Spleen (tissue), 7 donors: Measurements from ENCODE around the gene PEAK3.

Experiments used
- CTCF ChIP-seq, 11 experiments: fragments of 200-600 bp in 7 of 11; fragments of 450-650 bp in 4 of 11; sonication (generic) in 4 of 11; IDR thresholded peaks in 8 of 11; conservative IDR thresholded peaks in 3 of 11; 1 replicate in 7 of 11; 2 replicates in 4 of 11; pipeline versions ENCODE4 v1.4.0 to v1.8.0; 2016 to 2021; ENCODE audit warnings: antibody characterized with exemption in 11 of 11, inconsistent platforms in 4 of 11, mild to moderate bottlenecking in 1 of 11
- POLR2AphosphoS5 ChIP-seq, 3 donors: sonication (generic); formaldehyde crosslinking; IDR thresholded peaks; one replicate each; pipeline ENCODE4 v1.5.1; 2017; ENCODE audit warnings: antibody characterized with exemption in 3 of 3
- donor health status: DM: no; HTN: no; CAD: no; lungs with moderate emphysema.
- donor health status: DM: no; HTN: no; CAD: no.
- donor health status: DM: no; HTN: no; CAD: no.

- TF ChIP-seq CTCF (IDR thresholded peaks at IDR 0.05 in 8 of 11, conservative IDR thresholded peaks at IDR 0.05 in 3 of 11) (no peak), POLR2AphosphoS5 (IDR thresholded peaks at IDR 0.05) (no peak)
Observed at GRCh38 chr19:2329149-2329478, 47.1 kb upstream of the PEAK3 start.
